K562 (cell line): ENCODE results near the gene GINS1. TPM values are rescaled to one million over a fixed set of nuclear protein-coding genes. Genes with fewer than 3 reads are reported as not detected.
A peak's percentile ranks its signal among the peaks of the same experiment; 100 is the strongest.

Experiments
- ARID4B ChIP-seq: sonication (generic); formaldehyde crosslinking; IDR thresholded peaks from 2 replicates; pipeline ENCODE4 v1.8.0; 2022; ENCODE audit warnings: mild to moderate bottlenecking, missing genetic modification reagents
- BCOR ChIP-seq: fragments of 450-650 bp; IDR thresholded peaks from 2 replicates; pipeline ENCODE4 v1.6.1; 2016
- CEBPB ChIP-seq: fragments of 450-650 bp; IDR thresholded peaks from 2 replicates; pipeline ENCODE4 v1.6.1; 2016; ENCODE audit warnings: missing genetic modification characterization, missing compliant biosample characterization
- KDM5B ChIP-seq: fragments of 200-600 bp; sonication (generic); IDR thresholded peaks from 2 replicates; pipeline ENCODE4 v1.6.1; 2012; ENCODE audit warnings: low read depth, mild to moderate bottlenecking, moderate library complexity, low read length, control low read depth, inconsistent platforms; ENCODE audit not compliant: insufficient replicate concordance
- LCOR ChIP-seq: sonication (generic); formaldehyde crosslinking; IDR thresholded peaks from 2 replicates; pipeline ENCODE4 v1.8.0; 2022; ENCODE audit warnings: mild to moderate bottlenecking, missing genetic modification reagents
- MAFG ChIP-seq: fragments of 450-650 bp; conservative IDR thresholded peaks from 2 replicates; pipeline ENCODE4 v1.6.1; 2016; ENCODE audit warnings: missing genetic modification characterization, missing compliant biosample characterization
- NFRKB ChIP-seq: fragments of 450-650 bp; IDR thresholded peaks from 2 replicates; pipeline ENCODE4 v1.6.1; 2016; ENCODE audit warnings: low read depth
- POLR2AphosphoS5 ChIP-seq: IDR thresholded peaks from 2 replicates; pipeline ENCODE4 v1.6.1; 2011; ENCODE audit warnings: mild to moderate bottlenecking, low read depth, low read length, moderate library complexity; ENCODE audit not compliant: control insufficient read depth, insufficient read depth
- TBP ChIP-seq: optimal IDR thresholded peaks from 2 replicates; pipeline ENCODE3; 2011; ENCODE audit warnings: low read depth, low read length, improper control_type of control experiment
- UBTF ChIP-seq, 2 experiments: IDR thresholded peaks; 2 replicates each; pipeline ENCODE4 v1.6.1; 2012; ENCODE audit warnings: improper control_type of control experiment in 2 of 2, low read depth in 2 of 2, low read length in 2 of 2, borderline replicate concordance in 1 of 2
- ZFP1 ChIP-seq: fragments of 450-650 bp; formaldehyde crosslinking; IDR thresholded peaks from 2 replicates; pipeline ENCODE4 v1.4.0; 2020; ENCODE audit warnings: mild to moderate bottlenecking, mixed read lengths
- ZFP36 ChIP-seq: fragments of 150-350 bp; IDR thresholded peaks from 2 replicates; pipeline ENCODE4 v1.6.1; 2018; ENCODE audit warnings: low read length, low read depth; ENCODE audit not compliant: partially characterized antibody
- ZFP91 ChIP-seq: sonication (generic); formaldehyde crosslinking; IDR thresholded peaks from 2 replicates; pipeline ENCODE4 v1.8.0; 2022; ENCODE audit warnings: mild to moderate bottlenecking, missing genetic modification reagents
- ZFX ChIP-seq: sonication (generic); formaldehyde crosslinking; IDR thresholded peaks from 2 replicates; pipeline ENCODE4 v1.8.0; 2022; ENCODE audit warnings: mild to moderate bottlenecking, missing genetic modification reagents, moderate library complexity
- ZNF77 ChIP-seq: fragments of 250-450 bp; sonication (Bioruptor Pico); IDR thresholded peaks from 2 replicates; pipeline ENCODE4 v1.5.0; 2020
- polyA plus RNA-seq, 8 experiments: library from polyadenylated mRNA; depleted of rRNA in 4 of 8; stranded (reverse) in 5 of 8; unstranded in 3 of 8; fragments of >200 nt; fragmentation: Nextera tagmentation in 2 of 8; fragmentation: Illumina TruSeq in 1 of 8; extraction: Ambion mirVana in 2 of 8; extraction: Trizol in 1 of 8; gene quantifications; 2 replicates each; pipeline versions ENCODE4 v1.2.1 to v1.2.3, GENCODE V29; 2011 to 2014; ENCODE audit warnings: inconsistent platforms in 1 of 8, missing spikeins in 1 of 8
- total RNA-seq, 7 experiments: library from RNA; depleted of rRNA in 6 of 7; stranded (reverse); fragments of >200 nt in 6 of 7; fragmentation: Illumina TruSeq in 2 of 7; extraction: Trizol in 2 of 7; gene quantifications; 2 replicates each; pipeline versions ENCODE4 v1.2.1 to v1.2.3, GENCODE V29; 2011 to 2021; ENCODE audit warnings: low replicate concordance in 1 of 7
- TF ChIP-seq, protein P1 (sequence below): fragments of 450-650 bp; IDR thresholded peaks from 2 replicates; pipeline ENCODE4 v1.6.1; 2016; ENCODE audit warnings: borderline replicate concordance

GINS1 gene
- total and polyA plus RNA-seq, 9 of the 15 experiments (the other 6 are each of a cell fraction or from before 2014, with no cell fraction given) = 13.1 to 31.8 (median 24.1) TPM

GRCh38 chr20:25407311-25408169 is at the start of gene GINS1 (continued):
- TF ChIP-seq ARID4B (CRISPR knock-in tag) (peak; percentile 48; the same call in 1 of the 2 replicates), MAFG (tag) (no peak), NFRKB (peak; percentile 60; the same call in 1 of the 2 replicates), ZFP36 (peak; percentile 35), POLR2AphosphoS5 (peak; percentile 73), LCOR (CRISPR knock-in tag) (no peak), TBP (peak; percentile 79), UBTF (IDR thresholded peaks at IDR 0.05; ENCODE audit: borderline replicate concordance in 1 of 2, low read depth in 2 of 2, low read length in 2 of 2) (peak; percentile 20 to 68; a peak in 1 of 4 replicates), ZFX (peak; percentile 72), ZFP91 (CRISPR knock-in tag) (no peak), ZNF77 (CRISPR knock-in tag) (no peak), ZFP1 (no peak), CEBPB (tag) (no peak), KDM5B (peak; percentile 76), BCOR (no peak)
- TF ChIP-seq, protein P1, sequence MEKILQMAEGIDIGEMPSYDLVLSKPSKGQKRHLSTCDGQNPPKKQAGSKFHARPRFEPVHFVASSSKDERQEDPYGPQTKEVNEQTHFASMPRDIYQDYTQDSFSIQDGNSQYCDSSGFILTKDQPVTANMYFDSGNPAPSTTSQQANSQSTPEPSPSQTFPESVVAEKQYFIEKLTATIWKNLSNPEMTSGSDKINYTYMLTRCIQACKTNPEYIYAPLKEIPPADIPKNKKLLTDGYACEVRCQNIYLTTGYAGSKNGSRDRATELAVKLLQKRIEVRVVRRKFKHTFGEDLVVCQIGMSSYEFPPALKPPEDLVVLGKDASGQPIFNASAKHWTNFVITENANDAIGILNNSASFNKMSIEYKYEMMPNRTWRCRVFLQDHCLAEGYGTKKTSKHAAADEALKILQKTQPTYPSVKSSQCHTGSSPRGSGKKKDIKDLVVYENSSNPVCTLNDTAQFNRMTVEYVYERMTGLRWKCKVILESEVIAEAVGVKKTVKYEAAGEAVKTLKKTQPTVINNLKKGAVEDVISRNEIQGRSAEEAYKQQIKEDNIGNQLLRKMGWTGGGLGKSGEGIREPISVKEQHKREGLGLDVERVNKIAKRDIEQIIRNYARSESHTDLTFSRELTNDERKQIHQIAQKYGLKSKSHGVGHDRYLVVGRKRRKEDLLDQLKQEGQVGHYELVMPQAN = peak; percentile 66; the same call in 1 of the 2 replicates
